ENCODE measurements around the gene ADARB2. TPM values are rescaled to one million over a fixed set of nuclear protein-coding genes. Genes with fewer than 3 reads are reported as not detected.
A peak's percentile ranks its signal among the peaks of the same experiment; 100 is the strongest.

ADARB2 gene
- total RNA-seq, 1 donor from 2014 or later = 1.2 TPM

DNA sequence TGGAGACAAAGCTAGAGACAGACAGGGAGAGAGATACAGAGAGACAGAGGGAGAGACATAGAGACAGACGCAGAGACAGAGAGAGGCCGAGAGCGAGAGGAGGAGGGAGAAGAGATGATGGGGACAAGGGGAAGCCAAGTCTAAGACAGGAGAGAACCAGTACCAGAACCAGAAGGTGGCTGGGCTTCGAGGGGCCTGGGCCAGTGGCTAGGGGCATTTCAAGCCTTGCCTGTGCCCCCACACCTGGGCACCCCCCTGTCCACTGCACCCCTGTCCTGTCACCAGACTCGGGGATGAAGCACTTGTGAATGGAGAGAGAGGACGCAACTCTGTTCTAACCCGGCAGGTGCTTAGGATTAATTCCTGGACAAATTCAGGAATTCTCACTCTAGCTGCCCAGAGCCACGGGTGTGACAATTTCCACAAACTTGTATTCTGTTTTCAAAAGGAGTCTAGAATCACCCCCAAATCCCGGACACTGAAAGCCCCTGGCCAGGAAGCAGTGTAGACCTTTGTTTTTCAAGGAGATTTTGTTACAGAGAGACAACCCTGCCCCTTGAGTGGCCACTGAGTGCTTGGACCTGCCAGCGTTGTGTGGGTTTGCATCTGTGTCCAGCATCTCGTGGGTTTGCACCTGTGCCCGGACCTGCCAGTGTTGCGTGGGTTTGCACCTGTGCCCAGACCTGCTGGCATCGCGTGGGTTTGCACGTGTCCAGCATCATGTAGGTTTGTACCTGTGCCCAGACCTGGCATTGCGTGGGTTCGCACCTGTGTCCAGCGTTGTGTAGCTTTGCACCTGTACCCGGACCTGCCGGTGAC, 523.9 kb downstream of the ADARB2 start:
- intact Hi-C loops (cut with DNase I) = no loop called here
- no peaks in the 10 kb centered on the region for H3K27me3 ChIP-seq
- no peaks in the 10 kb centered on the region for H3K9me3 ChIP-seq
- no peak for ATAC-seq
- TF ChIP-seq, protein P1, sequence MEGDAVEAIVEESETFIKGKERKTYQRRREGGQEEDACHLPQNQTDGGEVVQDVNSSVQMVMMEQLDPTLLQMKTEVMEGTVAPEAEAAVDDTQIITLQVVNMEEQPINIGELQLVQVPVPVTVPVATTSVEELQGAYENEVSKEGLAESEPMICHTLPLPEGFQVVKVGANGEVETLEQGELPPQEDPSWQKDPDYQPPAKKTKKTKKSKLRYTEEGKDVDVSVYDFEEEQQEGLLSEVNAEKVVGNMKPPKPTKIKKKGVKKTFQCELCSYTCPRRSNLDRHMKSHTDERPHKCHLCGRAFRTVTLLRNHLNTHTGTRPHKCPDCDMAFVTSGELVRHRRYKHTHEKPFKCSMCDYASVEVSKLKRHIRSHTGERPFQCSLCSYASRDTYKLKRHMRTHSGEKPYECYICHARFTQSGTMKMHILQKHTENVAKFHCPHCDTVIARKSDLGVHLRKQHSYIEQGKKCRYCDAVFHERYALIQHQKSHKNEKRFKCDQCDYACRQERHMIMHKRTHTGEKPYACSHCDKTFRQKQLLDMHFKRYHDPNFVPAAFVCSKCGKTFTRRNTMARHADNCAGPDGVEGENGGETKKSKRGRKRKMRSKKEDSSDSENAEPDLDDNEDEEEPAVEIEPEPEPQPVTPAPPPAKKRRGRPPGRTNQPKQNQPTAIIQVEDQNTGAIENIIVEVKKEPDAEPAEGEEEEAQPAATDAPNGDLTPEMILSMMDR (IDR thresholded peaks at IDR 0.05) = no peak
- H3K27ac ChIP-seq = no peak overlapping the region
- H3K4me1 ChIP-seq = no peaks in the 10 kb centered on the region
- peak; percentile 37 for DNase-seq
- H3K4me3 ChIP-seq = no peak overlapping the region
- no peaks in the 10 kb centered on the region for H3K36me3 ChIP-seq

DNA sequence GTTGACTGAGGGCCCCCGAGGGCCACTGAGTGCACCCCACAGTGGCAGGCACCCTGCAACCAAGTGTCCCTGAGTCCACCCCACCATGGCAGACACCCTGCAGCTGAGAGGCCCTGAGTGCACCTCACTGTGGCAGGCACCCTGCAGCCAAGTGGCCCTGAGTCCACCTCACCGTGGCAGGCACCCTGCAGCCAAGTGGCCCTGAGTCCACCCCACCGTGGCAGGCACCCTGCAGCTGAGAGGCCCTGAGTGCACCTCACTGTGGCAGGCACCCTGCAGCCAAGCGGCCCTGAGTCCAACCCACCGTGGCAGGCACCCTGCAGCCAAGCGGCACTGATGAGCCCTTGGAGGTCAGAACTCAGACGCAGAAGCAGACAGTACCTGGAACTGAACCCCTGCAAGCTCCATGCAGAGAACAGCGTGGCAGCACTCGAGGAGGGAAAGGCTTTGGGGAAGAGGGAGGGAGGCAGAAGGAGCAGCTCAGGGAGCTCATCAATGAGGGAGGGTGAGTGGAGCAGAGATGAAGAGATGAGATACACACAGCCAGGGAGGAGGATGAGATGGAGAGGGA, 524.7 kb downstream of the ADARB2 start:
- no peak overlapping the region for H3K27ac ChIP-seq
- no peaks in the 10 kb centered on the region for H3K27me3 ChIP-seq
- H3K4me3 ChIP-seq = no peak overlapping the region
- DNase-seq (peak; percentile 61), ATAC-seq (no peak)
- no peaks in the 10 kb centered on the region for H3K9me3 ChIP-seq
- H3K36me3 ChIP-seq = no peaks in the 10 kb centered on the region
- TF ChIP-seq, protein P1 (IDR thresholded peaks at IDR 0.05) = no peak
- intact Hi-C loops (cut with DNase I) = no loop called here
- H3K4me1 ChIP-seq = no peaks in the 10 kb centered on the region

DNA sequence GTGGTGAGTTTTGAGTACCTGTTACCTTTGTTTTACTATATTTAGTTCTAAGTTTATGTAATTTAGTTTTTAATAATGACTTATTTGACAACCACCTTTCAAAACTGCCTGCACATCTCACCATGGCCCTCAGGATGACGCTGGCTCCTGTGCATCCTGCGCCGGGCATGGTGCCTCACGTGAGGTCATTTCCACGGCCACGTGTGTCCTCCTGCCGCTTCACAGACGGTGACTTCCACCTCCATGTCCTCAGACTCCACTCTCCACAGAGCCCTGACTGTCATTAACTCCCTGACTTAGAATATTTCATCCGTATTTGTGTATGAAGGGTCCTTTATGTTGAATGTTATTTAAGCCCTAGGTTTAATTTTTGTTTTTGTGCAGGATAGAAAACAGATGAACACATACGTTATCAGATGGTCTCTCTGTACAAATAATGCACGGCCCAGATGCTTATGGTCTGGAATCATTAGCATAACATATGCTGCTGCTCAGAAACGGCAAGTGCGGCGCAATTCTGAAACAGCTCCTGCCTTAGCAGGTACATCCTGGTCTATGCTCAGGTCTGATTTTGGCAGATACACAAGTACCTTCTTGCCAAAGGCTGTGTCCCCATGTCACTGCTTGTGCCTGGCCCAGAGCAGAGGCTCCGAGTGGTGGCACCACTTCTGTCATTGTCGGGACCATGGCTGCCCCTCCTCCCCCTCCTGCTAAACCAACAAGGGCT, 525.3 kb downstream of the ADARB2 start:
- H3K36me3 ChIP-seq = no peaks in the 10 kb centered on the region
- ATAC-seq (no peak), DNase-seq (peak; percentile 23)
- no peak overlapping the region for H3K27ac ChIP-seq
- H3K27me3 ChIP-seq = no peaks in the 10 kb centered on the region
- H3K4me1 ChIP-seq = no peaks in the 10 kb centered on the region
- no peak overlapping the region for H3K4me3 ChIP-seq
- TF ChIP-seq, protein P1 (IDR thresholded peaks at IDR 0.05) = no peak
- H3K9me3 ChIP-seq = no peaks in the 10 kb centered on the region
- intact Hi-C loops (cut with DNase I) = no loop called here

DNA sequence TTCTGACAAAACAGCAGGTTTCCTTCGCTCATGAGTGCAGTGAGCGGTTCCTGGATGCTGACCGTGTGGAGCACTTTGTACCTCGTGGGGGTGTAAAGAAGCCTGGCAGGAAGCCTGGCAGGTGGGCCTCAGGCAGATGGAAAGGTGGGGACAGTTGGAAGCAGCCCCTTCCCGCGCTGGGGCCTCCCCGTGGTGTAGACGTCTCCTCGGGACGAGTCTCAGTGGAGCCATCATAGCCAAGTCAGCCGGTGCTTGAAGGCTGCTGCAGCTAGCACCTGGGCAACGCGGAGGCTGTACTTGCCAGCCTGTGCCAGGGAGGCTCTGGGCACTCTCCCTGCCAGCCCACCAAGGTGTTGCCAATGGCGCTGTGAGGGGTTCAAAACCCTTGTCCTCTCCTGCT, 526.7 kb downstream of the ADARB2 start:
- DNase-seq (peak; percentile 44), ATAC-seq (no peak)
- intact Hi-C loops (cut with DNase I) = no loop called here
- H3K36me3 ChIP-seq = no peaks in the 10 kb centered on the region
- TF ChIP-seq, protein P1 (IDR thresholded peaks at IDR 0.05) = no peak
- H3K27me3 ChIP-seq = no peaks in the 10 kb centered on the region
- no peaks in the 10 kb centered on the region for H3K4me1 ChIP-seq
- no peak overlapping the region for H3K4me3 ChIP-seq
- no peaks in the 10 kb centered on the region for H3K9me3 ChIP-seq
- no peak overlapping the region for H3K27ac ChIP-seq

DNA sequence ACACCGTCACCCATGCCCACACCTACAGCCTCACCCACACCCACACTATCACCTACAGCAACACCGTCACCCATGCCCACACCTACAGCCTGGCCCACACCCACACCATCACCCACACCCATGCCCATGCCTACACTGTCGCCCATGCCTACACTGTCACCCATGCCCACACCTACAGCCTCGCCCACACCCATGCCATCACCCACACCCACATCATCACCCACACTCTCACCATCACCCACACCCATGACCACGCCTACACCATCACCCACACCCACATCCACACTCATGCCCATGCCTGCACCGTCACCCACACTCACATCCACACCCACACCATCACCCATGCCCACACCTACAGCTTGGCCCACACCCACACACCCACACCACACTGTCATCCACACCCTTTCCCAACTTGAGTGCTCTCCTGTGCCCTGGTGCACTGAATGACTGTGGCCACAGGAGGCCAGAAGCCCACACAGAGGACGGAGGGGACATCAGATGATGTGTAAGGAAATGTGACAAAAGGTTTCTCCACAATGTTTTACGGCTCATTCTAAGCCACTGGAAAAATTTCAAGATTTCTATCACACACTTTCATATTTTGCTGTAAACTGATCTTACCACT, 527.9 kb downstream of the ADARB2 start:
- Histone ChIP-seq H3K27ac (no peak overlapping the region), H3K36me3 (no peaks in the 10 kb centered on the region), H3K9me3 (no peaks in the 10 kb centered on the region), H3K4me3 (no peak overlapping the region), H3K4me1 (no peaks in the 10 kb centered on the region), H3K27me3 (no peaks in the 10 kb centered on the region)
- intact Hi-C loops (cut with DNase I) = no loop called here
- TF ChIP-seq, protein P1 (IDR thresholded peaks at IDR 0.05) = no peak
- ATAC-seq (no peak), DNase-seq (peak; percentile 16)
